Myocyte (in vitro differentiated cells): ENCODE measurements around the gene GDI2. TPM values are rescaled to one million over a fixed set of nuclear protein-coding genes. Genes with fewer than 3 reads are reported as not detected.
"Not testable (repeated sequence)": the region's sequence is repeated elsewhere in the genome, so short reads cannot be mapped to it uniquely, and the experiment has no call there.

ENCODE experiments used
- DNase-seq: peaks from one replicate; pipeline ENCODE4 v3.0.0-alpha.2; 2012; ENCODE audit warnings: low read depth
- polyA plus RNA-seq: library from polyadenylated mRNA; unstranded; fragments of >200 nt; gene quantifications from one replicate; pipeline ENCODE4 v1.2.1, GENCODE V29; 2012; ENCODE audit warnings: missing spikeins
- total RNA-seq: library from RNA; depleted of rRNA; stranded (reverse); fragments of >200 nt; gene quantifications from 2 replicates; pipeline ENCODE4 v1.2.3, GENCODE V29; 2014

GDI2 gene
- 198 and 222 TPM in 2 replicates for total RNA-seq
- 98.3 TPM for polyA plus RNA-seq

DNA sequence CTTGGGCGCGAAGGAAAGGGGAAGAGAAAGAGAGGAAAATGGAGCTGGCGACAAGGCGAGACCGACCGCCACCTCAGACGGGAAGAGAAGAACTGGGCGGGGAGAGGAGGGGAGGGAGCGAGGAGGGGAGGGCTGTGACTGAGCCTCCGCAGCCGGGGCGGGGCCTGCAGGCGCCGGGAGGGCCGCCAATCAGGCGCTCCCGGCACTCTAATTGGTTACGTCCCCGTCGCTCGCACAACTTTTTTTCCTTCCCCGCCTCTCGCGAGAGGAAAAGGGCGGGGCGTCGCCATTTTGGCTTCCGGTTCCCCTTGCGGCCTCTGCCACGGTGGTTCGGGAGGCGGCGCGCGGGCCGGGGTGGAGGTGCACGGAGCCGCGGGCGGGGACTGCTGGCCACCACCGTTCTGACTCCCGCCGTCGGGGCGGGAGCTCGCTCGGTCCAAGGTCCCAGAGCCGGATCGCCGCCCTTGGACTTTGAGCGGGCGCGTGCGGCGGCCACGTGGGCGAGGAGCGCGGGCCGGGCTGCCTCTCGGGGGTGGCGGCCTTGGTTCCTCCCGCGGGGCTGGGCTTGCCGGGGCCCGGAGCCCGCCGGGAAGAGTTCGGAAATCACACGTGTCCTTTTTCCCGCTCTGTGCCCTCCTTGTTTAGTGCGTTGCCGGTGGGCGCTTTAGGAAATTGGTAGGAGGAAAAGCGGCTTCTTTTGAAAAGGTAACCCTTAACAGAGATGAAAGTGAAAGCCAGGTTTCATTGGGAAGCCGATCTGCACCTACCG, at the start of gene GDI2:
GDI2 (minus strand) TSS at position 94 of the 769 bp plus-strand sequence. CDS start 176 bp downstream, outside the sequence.
- peak; percentile 99 for DNase-seq

DNA sequence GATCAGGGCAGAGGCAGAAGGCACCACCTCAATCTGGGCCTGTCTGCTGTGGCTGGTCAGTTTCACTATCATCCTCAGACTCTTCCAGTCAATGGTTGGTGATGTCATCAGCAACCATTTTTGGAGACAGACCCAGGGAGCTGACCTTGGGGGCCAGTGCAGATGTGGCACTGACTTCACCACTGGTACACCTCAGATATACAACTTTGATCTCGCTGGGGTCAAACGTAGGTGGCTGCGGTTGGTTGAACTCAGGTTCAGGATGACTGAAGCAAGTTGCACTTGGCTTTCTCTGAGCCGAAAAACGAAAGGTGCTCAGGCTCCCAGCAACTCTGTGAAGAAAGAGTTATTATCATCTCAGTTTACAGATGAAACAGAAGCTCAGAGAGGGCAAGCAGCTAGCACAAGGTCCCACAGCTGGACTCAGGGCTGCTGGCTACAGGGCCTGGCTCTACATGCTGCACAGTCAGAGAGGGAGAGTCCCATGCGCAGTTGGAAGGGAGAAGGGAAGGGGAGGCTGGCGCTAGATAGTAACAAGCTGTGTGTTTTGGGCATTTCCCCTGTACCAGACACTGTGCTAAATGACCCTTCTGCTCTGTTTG, 49.2 kb upstream of the GDI2 start:
- DNase-seq = no peak

DNA sequence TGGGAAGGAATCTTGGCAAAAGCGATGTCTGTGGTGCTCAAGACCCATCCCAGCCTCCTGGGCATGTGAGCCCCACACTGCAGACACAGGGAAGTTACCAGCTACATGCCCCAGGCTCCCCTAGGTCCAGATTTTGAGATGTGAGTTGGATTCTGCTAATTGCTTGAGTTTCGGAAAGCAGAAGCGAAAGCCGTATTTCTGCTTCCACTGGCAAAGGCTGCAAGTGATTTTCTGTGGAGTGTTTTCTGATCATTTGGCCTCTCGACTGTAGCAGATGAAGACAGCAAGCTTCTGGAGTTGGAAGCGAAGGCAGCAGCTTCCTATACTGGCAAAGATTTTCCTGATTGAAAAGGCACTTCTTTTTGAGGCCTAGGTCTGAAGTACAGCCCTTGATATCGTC, 46.8 kb upstream of the GDI2 start:
- no peak for DNase-seq

DNA sequence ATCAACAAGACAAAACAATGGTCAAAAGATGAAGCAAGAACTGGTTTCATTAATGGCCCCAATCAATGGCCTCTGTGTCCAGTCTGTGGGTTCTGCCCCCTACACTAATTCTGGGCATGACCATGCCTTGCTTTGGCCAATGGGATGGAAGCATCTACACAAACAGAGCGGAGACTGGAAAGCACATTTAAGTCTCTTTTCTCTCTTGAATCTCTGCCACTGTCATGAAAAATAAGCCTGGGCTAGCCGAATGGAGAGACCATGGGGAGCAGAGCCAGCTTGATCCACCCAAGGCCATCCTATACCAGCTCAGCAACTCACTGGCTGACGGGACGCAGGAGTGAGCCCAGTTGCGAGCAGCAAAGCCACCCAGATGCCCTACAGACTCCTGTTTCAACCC, 45.6 kb upstream of the GDI2 start:
- no peak for DNase-seq

DNA sequence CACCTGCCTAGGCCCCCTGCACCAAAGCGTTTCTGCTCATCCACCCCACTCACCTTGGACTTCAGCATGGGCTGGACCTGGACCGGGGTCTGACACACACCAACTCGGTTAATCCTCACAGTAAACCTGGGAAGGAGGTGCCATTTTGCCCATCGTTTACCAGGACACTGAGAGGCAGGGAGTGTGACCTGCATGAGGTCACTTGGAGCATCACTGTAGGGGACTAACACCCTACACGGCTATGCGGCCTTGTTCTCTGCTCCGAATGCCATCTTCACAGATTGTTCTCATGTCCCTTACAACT, 43.4 kb upstream of the GDI2 start:
- no peak for DNase-seq

DNA sequence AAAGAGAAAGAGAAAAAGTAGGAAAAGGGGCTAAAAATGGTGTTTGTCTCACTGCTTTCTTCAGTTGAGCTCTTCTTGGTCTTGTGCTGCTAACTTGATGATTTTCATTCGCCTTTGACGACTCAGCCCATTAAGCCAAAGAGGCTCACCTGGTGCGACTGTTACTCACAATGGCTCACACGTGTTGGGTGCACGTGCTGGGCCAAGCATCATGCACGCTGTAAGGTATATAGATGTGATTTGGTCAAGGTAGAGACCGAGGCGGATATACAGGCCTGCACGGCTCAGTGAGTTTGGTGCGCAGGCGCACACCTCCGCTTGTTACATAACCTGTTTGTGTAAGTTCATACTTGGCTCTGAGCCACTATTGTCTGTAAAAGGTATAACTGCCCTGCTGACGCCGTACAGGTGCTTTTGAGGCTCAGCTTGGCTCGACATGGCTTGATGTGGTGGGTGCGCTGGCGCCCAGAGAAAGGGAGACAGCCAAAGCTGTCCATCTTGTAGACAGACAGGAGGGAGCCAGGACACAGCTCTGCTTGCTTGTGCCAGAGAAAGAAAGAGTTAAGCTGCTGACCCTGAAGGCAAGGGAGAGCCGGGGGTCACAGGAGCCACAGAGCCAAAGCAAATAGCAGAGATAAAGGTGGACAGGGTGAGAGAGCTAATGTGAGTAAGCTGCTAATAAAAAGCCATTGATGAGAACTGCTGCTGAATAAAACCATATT, 42.9 kb upstream of the GDI2 start:
- no peak for DNase-seq

DNA sequence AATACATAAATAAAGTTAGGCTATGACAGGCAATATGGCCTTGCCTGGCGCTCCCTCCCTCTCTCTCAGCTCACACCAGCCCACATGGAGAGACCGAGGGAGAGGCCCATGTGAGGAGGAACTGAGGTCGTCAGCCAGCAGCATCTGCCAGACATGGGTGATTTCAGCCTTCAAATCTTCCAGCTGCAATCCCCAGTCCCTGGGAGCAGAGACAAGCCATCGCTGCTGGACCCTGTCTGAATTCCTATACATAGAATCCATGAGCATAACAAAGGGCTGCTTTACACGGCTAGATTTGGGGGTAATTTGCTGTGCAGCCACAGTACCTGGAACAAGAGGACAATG, 40.9 kb upstream of the GDI2 start:
- no peak for DNase-seq

DNA sequence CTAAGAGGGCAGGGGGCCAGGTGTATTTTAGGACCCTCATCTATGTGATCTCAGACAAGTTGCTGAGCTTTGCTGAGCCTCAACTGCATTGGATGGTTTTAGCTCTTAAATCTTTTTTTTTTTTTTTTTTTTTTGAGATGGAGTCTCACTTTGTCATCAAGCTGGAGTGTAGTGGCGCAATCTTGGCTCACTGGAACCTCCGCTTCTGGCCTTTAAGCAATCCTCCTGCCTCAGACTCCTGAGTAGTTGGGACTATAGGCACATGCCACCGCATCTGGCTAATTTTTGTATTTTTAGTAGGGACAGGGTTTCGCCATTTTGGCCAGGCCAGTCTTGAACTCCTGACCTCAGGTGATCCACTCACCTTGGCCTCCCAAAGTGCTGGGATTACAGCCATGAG, 33.4 kb upstream of the GDI2 start:
- DNase-seq = not testable (repeated sequence)

DNA sequence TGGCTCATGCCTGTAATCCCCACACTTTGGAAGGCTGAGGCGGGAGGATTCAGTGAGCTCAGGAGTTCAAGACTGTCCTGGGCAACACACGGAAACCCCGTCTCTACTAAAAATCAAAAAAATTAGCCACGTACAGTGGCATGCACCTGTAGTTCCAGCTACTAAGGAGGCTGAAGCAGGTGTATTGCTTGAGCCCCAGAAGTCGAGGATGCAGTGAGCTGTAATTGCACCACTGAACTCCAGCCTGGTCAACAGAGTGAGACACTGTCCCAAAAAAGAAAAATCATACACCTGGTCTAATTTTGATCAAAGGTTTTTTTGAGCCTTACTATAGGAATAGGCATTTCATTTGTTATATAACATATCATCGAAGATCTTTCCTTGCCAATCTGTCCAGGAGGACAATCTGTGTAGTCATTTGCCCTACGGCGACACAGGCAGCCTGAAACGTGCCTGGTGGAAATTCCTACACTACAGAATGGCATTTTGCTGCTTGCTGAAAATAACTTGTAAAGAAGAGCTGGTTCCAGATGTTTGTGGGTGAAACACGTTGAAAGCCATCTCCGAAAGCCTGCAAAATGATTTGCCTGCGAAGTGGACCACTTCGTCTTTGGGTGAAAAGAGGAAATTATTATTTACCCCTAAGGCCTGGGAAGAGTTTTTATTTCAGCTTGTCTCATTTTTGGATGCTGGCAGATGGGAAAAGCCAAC, 31.3 kb upstream of the GDI2 start:
- DNase-seq = no peak

DNA sequence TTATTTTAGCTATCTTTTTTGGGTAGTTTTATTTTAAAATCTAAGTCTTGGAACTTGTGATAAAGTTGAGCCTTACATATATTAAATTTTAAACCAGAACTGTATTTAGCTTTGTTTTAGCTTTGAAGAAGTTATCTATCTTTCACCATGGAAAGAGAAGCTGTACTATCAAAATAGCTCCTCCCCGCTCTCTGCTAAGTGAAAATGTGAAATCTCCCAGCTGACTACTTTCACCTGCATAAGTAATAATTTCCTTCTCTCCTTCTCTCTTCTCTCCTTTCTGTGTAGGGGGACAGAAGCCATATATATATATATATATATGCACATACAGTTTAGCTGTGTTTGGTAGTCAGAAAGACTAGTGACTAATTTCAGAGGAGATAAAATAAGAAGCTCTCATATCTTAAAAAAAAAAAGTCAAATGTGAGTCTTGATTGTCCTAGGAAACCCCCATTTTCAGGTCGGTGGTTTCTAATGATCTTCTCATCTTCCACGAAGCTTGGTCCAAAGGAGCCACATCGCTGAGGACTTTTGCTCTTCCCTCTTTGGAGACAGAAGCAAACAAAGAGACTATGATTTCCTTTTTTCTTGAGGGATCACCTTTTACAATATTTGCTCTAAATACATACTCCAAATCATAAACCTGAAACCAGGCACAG, 30.6 kb upstream of the GDI2 start:
- no peak for DNase-seq

DNA sequence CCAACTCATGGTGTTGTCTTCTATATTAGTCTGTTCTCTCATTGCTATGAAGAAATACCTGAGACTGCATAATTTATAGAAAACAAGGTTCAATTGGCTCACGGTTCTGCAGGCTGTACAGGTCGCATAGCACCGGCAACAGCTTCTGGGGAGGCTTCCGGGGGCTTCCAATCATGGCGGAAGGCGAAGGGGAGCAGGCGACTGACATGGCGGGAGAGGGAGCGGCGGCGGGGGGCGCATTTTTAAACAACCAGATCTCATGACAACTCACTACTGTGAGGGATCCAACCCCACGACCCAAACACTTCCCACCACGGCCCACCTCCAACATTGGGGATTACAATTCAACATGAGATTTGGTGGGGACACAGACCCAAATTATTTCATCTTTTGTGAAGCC, 28.7 kb upstream of the GDI2 start:
- DNase-seq = no peak

DNA sequence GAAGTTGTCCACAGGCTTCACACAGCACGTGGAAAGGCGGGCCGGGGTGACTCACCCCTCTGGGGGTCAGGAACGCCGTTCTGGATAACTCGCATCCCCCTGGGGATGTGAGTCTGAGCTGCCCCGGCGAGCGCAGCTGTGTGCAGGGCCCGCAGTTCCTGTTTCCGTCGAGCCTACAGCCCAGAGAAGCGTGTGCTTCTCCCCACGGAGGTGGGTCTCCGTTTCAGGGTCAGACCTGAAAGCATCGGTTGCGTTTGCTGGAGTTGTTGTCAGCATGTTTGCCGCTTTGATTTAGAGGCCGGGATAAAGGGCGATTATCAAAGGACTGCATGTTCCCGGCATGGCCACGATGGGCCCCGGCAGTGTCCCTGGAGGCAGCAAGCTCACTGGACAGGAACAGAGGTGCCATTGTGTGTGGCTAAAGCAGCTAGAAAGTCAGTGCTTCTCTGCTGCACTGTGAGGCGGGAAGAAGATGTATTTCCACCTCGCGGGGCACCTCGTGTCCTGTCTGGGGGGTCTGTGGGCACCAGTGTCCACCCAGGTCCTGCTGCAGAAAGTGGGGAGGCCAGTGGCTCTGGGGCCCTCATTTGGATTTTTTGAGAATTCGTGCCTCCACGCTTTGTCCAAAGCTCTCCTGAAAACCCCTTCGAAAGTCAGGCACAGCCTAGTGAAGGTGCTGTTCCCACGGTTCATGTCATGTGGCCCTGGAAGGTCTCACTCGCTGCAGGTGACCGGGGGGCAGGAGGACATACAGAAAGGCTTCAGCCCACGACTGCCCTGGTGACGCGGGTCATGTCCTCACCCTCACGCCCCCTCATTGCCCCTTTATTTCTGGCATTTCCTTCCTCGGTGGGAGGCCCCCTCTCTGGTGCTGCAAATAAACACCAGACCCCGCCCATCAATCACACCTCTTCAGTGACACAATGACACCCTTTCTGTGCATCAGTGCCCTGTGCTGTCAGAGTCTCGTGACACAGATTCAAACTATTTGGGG, 27.4 kb upstream of the GDI2 start:
- peak; percentile 37 for DNase-seq

DNA sequence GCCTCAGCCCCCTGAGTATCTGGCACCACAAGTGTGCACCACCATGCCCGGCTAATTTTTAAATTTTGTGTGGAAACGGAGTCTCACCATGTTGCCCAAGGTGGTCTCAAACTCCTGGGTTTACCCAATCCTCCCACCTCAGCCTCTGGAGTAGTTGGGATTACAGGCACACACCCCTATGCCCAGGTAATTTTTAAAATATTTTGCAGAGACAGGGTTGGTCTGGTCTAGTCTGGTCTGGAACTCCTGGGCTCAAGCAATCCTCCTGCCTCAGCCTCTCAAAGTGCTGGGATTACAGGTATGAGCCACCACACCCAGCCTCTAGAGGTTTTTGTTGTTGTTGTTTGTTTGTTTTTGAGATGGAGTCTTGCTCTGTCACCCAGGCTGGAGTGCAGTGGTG, 22.9 kb upstream of the GDI2 start:
- not testable (repeated sequence) for DNase-seq

DNA sequence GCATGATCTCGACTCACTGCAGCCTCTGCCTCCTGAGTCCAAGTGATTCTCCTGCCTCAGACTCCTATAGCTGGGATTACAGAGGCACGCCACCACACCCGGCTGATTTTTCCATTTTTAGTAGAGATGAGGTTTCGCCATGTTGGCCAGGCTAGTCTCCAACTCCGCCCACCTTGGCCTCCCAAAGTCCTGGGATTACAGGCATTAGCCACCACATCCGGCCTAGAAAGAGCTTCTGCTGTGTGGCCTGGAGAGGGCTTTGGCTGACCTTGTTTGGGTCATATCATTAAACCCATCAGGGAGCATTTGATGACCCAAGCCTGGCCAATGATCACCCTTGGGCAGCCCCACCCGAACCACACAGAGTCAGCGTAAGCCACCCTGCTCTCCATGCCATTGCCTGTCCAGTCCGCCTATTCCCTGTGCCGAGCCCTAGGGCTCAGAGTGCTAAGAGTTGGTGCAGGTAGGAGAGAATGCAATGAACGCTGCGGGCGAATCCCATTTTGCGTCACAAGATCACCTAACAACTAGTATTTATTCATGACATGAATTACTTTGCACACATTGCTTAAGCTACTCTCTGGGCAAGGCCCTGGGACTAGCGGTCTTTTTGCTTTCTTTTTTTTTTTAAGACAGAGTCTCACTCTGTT, 22.3 kb upstream of the GDI2 start:
- DNase-seq = no peak

DNA sequence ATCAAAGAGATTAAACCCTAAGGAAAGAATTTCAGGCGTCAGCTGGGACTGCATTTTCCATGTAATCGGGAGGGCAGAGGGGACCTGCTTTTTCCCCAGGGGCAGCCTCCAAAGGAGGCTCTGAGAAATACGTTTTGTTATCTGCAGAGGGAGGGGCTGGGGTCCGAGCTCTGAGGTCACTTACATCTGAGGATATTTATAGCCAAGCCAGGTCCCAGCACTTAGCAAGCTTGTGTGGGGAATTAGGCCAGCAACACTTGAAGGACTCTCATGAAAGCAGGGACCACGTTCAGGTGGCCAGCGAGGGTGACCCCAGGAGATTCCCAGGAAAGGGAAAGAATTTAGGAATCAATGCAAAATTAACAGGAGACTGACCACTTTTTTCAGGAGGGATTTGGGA, 20.6 kb upstream of the GDI2 start:
- no peak for DNase-seq

DNA sequence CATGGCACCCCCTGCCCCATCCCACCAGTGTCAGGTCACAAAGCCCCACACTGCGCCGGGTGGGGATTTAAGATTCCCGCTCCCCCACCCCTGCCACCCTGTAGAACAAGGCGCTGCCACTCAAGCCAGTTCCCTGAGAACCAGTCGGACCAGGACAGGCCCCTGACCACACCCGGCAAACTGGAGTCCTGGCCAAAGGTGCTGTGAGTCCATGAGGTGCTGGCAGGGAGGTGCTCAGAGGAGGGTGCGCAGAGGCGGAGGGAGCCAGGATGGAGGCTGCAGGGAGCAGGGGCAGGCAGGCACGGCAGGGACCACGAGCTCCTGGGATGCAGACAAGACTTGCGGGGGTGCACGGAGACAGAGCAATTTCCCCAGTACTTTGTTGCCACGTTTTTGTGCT, 19.7 kb upstream of the GDI2 start:
- no peak for DNase-seq

DNA sequence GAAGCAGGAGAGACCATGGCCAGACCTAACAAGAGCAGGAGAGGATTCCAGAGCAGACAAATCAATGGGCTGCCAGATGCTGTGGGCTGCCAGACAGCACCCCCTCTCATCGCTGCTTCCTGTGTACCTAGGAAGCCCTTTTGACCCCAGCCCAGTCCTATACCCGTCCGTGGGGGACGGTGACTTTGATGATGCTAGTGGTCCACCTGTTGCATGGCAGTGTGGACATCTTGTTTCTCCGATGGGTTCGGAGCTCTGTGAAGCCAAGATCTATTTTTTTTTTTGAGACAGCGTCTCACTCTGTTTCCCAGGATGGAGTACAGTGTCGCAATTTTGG, 18.2 kb upstream of the GDI2 start:
- no peak for DNase-seq

DNA sequence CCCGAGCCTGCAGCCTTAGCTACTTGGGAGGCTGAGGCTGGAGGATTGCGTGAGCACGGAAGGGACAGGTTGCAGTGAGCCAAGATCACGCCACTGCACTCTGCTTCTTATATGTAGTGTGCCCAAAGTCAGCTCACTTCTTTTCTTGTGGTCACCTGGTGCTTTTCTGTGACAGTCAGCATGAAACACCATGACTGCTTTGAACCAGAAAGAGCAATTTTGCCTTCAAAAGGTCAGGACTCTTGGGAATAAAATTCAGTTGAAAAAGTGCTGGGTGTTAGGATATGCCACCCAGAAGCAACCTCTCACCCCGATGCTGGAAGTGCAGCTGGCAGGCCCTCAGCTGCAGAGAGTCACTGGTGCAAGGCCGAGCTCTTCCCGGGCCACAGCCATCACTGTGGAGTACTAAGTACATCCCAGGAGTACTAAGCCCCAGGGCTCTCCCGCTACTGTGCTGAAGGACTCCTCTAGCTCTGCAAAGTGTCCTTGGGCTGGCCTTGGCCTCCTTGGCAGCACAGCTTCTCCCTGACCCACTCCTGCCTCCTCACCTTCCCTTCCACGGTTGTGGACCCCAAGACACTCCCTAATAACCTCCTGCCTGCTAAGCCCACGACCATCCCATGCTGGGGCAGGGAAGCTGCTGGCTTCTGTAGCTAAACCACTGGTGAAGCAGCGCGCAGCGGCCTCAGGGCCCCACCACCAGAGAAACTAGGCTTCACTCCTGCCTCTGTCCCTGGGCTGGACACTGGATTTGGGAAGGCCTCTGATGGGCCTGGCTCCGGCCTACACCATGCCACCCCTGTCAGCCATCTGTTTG, 17.6 kb upstream of the GDI2 start:
- no peak for DNase-seq

DNA sequence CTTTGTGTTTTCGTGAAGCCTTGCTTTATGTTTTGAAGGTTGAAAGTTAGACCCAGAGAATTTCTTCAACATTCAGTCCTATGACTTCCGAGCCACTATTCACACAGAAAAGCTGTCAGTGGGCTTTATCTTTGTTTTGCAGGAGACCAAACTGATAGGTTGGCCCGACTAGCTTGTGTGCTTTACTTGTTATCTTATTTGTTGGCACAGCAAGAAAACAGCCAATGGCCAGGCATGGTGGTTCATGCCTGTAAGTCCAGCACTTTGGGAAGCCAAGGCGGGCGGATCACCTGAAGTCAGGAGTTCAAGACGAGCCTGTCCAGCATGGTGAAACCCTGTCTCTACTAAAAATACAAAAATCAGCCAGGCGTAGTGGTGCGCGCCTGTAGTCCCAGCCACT, 16.0 kb upstream of the GDI2 start:
- no peak for DNase-seq
